Keratinocyte (primary cell): ENCODE measurements around the gene LMOD2. TPM values are rescaled to one million over a fixed set of nuclear protein-coding genes. Genes with fewer than 3 reads are reported as not detected.

Experiments used
- DNase-seq: peaks from one replicate; pipeline ENCODE4 v3.0.0-alpha.2; 2011; ENCODE audit warnings: low read depth, missing footprints, low spot score
- FAIRE-seq: peaks from 2 replicates; lab custom pipeline; 2011; peaks lifted over from hg19 to GRCh38; lab: Jason Lieb, UNC
- H2AFZ ChIP-seq: 2 replicates; pipeline ENCODE4 v1.6.0; 2012; ENCODE audit warnings: low read length, control low read depth, inconsistent platforms; ENCODE audit not compliant: control insufficient read depth
- H3K27ac ChIP-seq: 2 replicates; pipeline ENCODE4 v1.5.1; 2011; ENCODE audit warnings: low read length; ENCODE audit not compliant: control insufficient read depth, insufficient read depth
- H3K27me3 ChIP-seq: 3 replicates; pipeline ENCODE4 v1.6.0; 2011; ENCODE audit warnings: low read length; ENCODE audit not compliant: control insufficient read depth, insufficient read depth; ENCODE audit errors: extremely low read depth
- H3K36me3 ChIP-seq, 2 experiments: 2 replicates in 1 of 2; 3 replicates in 1 of 2; pipeline ENCODE4 v1.5.1; 2011; ENCODE audit warnings: low read length in 2 of 2, mild to moderate bottlenecking in 1 of 2; ENCODE audit not compliant: control insufficient read depth in 2 of 2, insufficient read depth in 2 of 2; ENCODE audit errors: extremely low read depth in 1 of 2
- H3K4me1 ChIP-seq: 3 replicates; pipeline ENCODE4 v1.5.1; 2011; ENCODE audit warnings: low read length; ENCODE audit not compliant: control insufficient read depth, insufficient read depth; ENCODE audit errors: extremely low read depth
- H3K4me2 ChIP-seq: 3 replicates; pipeline ENCODE4 v1.6.0; 2011; ENCODE audit warnings: low read depth, low read length; ENCODE audit not compliant: control insufficient read depth, insufficient read depth; ENCODE audit errors: extremely low read depth
- H3K4me3 ChIP-seq, 3 experiments: fragments of 200-600 bp in 1 of 3; sonication (generic) in 1 of 3; 2 replicates in 2 of 3; 3 replicates in 1 of 3; pipeline ENCODE4 v1.5.1; 2011 to 2016; ENCODE audit warnings: low read length in 3 of 3, mild to moderate bottlenecking in 3 of 3, control low read depth in 2 of 3, inconsistent platforms in 1 of 3, low read depth in 1 of 3, mixed read lengths in 1 of 3, mixed run types in 1 of 3, moderate library complexity in 1 of 3; ENCODE audit not compliant: control insufficient read depth in 2 of 3, insufficient read depth in 2 of 3; ENCODE audit errors: extremely low read depth in 1 of 3
- H3K79me2 ChIP-seq: 2 replicates; pipeline ENCODE4 v1.6.0; 2012; ENCODE audit warnings: low read length; ENCODE audit not compliant: control insufficient read depth, insufficient read depth
- H3K9ac ChIP-seq: 3 replicates; pipeline ENCODE4 v1.6.0; 2011; ENCODE audit warnings: low read length; ENCODE audit not compliant: control insufficient read depth, insufficient read depth; ENCODE audit errors: extremely low read depth
- H3K9me1 ChIP-seq: 3 replicates; pipeline ENCODE4 v1.6.0; 2011; ENCODE audit warnings: low read length; ENCODE audit not compliant: control insufficient read depth, insufficient read depth; ENCODE audit errors: extremely low read depth
- H3K9me3 ChIP-seq: 2 replicates; pipeline ENCODE4 v1.5.1; 2012; ENCODE audit warnings: low read depth, low read length; ENCODE audit not compliant: control insufficient read depth
- H4K20me1 ChIP-seq: 3 replicates; pipeline ENCODE4 v1.6.0; 2011; ENCODE audit warnings: low read length; ENCODE audit not compliant: control insufficient read depth, insufficient read depth; ENCODE audit errors: extremely low read depth
- CTCF ChIP-seq, 3 experiments: IDR thresholded peaks in 1 of 3; conservative IDR thresholded peaks in 1 of 3; optimal IDR thresholded peaks in 1 of 3; 2 replicates in 2 of 3; 3 replicates in 1 of 3; pipeline versions ENCODE3 to v1.5.1; 2011; ENCODE audit warnings: low read length in 3 of 3, mild to moderate bottlenecking in 3 of 3, moderate library complexity in 2 of 3, control low read depth in 1 of 3, inconsistent platforms in 1 of 3; ENCODE audit not compliant: insufficient read depth in 2 of 3; ENCODE audit errors: extremely low read depth in 1 of 3
- EZH2 ChIP-seq: IDR thresholded peaks from one replicate; pipeline ENCODE4 v1.6.1; 2012; ENCODE audit warnings: inconsistent platforms, mild to moderate bottlenecking, low read length, moderate library complexity
- dilution Hi-C: fragments of 300-500 bp; cut with MboI; formaldehyde crosslinking; loops from one replicate; pipeline ENCODE4 v1.7.0; 2020; ENCODE audit warnings: low sequenced_read_pairs; ENCODE audit not compliant: extremely low pct_ligation_motif_present
- polyA plus RNA-seq, 5 experiments: library from polyadenylated mRNA; depleted of rRNA in 3 of 5; stranded (reverse) in 3 of 5; stranded (forward) in 1 of 5; unstranded in 1 of 5; fragments of >200 nt; gene quantifications; 1 replicate in 1 of 5; 2 replicates in 3 of 5; 3 replicates in 1 of 5; pipeline versions ENCODE4 v1.2.1 to v1.2.3, GENCODE V29; 2011 to 2012; ENCODE audit warnings: missing spikeins in 2 of 5, low read depth in 1 of 5, low replicate concordance in 1 of 5

Gene LMOD2
- polyA plus RNA-seq, 1 donor (not counting 4 experiments of a cell fraction or from before 2014, with no cell fraction given), result not detected

GRCh38 chr7:123660514-123661354 is 5.1 kb downstream of the LMOD2 start:
- FAIRE-seq (no peak), DNase-seq (no peak)
- H4K20me1 ChIP-seq, result no peaks in the 10 kb centered on the region
- no peaks in the 10 kb centered on the region for H3K79me2 ChIP-seq
- dilution Hi-C loops, result no loop called here
- H2AFZ ChIP-seq, result no peak overlapping the region
- no peak overlapping the region for H3K4me2 ChIP-seq
- H3K9me1 ChIP-seq, result no peaks in the 10 kb centered on the region
- TF ChIP-seq CTCF (optimal IDR thresholded peaks at IDR 0.05 in 1 of 3, IDR thresholded peaks at IDR 0.05 in 1 of 3, conservative IDR thresholded peaks at IDR 0.05 in 1 of 3; ENCODE audit: extremely low read depth in 1 of 3, insufficient read depth in 2 of 3, low read length in 3 of 3) (no peak), EZH2 (no peak)
- H3K9me3 ChIP-seq, result no peaks in the 10 kb centered on the region
- no peak overlapping the region for H3K4me3 ChIP-seq
- no peak overlapping the region for H3K27ac ChIP-seq
- no peaks in the 10 kb centered on the region for H3K4me1 ChIP-seq
- H3K36me3 ChIP-seq, result no peaks in the 10 kb centered on the region
- H3K27me3 ChIP-seq, result no peaks in the 10 kb centered on the region
- H3K9ac ChIP-seq, result no peak overlapping the region

- no peak for TF ChIP-seq CTCF (optimal IDR thresholded peaks at IDR 0.05 in 1 of 3, IDR thresholded peaks at IDR 0.05 in 1 of 3, conservative IDR thresholded peaks at IDR 0.05 in 1 of 3; ENCODE audit: extremely low read depth in 1 of 3, insufficient read depth in 2 of 3, low read length in 3 of 3)
- TF ChIP-seq EZH2, result no peak
- H3K27me3 ChIP-seq, result no peaks in the 10 kb centered on the region
These were observed 6.1 kb downstream of the LMOD2 start for GRCh38 chr7:123661765-123662164.

More at GRCh38 chr7:123661765-123662164, 6.1 kb downstream of the LMOD2 start:
- Histone ChIP-seq H3K36me3 (no peaks in the 10 kb centered on the region), H2AFZ (no peak overlapping the region), H3K4me2 (no peak overlapping the region), H3K9me1 (no peaks in the 10 kb centered on the region), H3K4me1 (no peaks in the 10 kb centered on the region), H3K27ac (no peak overlapping the region), H3K9ac (no peak overlapping the region), H3K9me3 (no peaks in the 10 kb centered on the region), H4K20me1 (no peaks in the 10 kb centered on the region), H3K79me2 (no peaks in the 10 kb centered on the region), H3K4me3 (no peak overlapping the region)
- dilution Hi-C loops, result no loop called here
- FAIRE-seq (no peak), DNase-seq (no peak)
